Measurements from ENCODE around the gene DNAH2. TPM values are rescaled to one million over a fixed set of nuclear protein-coding genes. Genes with fewer than 3 reads are reported as not detected.

DNAH2 gene
- total RNA-seq, 4 donors from 2014 or later = 0.08 to 0.31 TPM; not detected in 2

- peak overlapping the region in 2 of 4 donors; percentile 12 to 17 for H3K27ac ChIP-seq
- H3K36me3 ChIP-seq = no peaks in the 10 kb centered on the region
- ATAC-seq = no peak
- H3K4me1 ChIP-seq = peaks cover 0 to 7% (median 0%) of the 10 kb centered on the region in 3 donors
- H3K27me3 ChIP-seq = peaks cover 11% of the 10 kb centered on the region
- H3K9me3 ChIP-seq = no peaks in the 10 kb centered on the region
- H3K4me3 ChIP-seq = no peak overlapping the region
- TF ChIP-seq POLR2AphosphoS5 (IDR thresholded peaks at IDR 0.05) = no peak
- TF ChIP-seq CTCF (IDR thresholded peaks at IDR 0.05) = no peak
- no peak for TF ChIP-seq POLR2A (IDR thresholded peaks at IDR 0.05)
- TF ChIP-seq EP300 (IDR thresholded peaks at IDR 0.05) = no peak
- 39 to 61% methylated on average over 4 of the region's 4 CpGs for WGBS, 2 donors (ENCODE audit: low coverage in 1 of 2)
Observed at GRCh38 chr17:7747635-7748071, 30.1 kb downstream of the DNAH2 start.

- peaks cover 11% of the 10 kb centered on the region for H3K27me3 ChIP-seq
- peaks cover 0 to 7% (median 0%) of the 10 kb centered on the region in 3 donors for H3K4me1 ChIP-seq
- H3K27ac ChIP-seq = peak overlapping the region in 2 of 4 donors; percentile 12 to 17
- H3K36me3 ChIP-seq = no peaks in the 10 kb centered on the region
- H3K4me3 ChIP-seq = no peak overlapping the region
- TF ChIP-seq EP300 (IDR thresholded peaks at IDR 0.05) (no peak), CTCF (IDR thresholded peaks at IDR 0.05) (no peak), POLR2A (IDR thresholded peaks at IDR 0.05) (no peak), POLR2AphosphoS5 (IDR thresholded peaks at IDR 0.05) (no peak)
- WGBS, 2 donors (ENCODE audit: low coverage in 1 of 2) = 45 to 68% methylated on average over 5 to 10 of the region's 10 CpGs
- no peaks in the 10 kb centered on the region for H3K9me3 ChIP-seq
- ATAC-seq = no peak
Observed at GRCh38 chr17:7748076-7748775, 30.7 kb downstream of the DNAH2 start.

- 24 to 67% methylated on average over 3 to 4 of the region's 4 CpGs for WGBS, 2 donors (ENCODE audit: low coverage in 1 of 2)
- Histone ChIP-seq H3K9me3 (no peaks in the 10 kb centered on the region), H3K36me3 (no peaks in the 10 kb centered on the region), H3K27ac (no peak overlapping the region), H3K27me3 (peaks cover 11% of the 10 kb centered on the region), H3K4me1 (no peaks in the 10 kb centered on the region), H3K4me3 (no peak overlapping the region)
- TF ChIP-seq POLR2AphosphoS5 (IDR thresholded peaks at IDR 0.05) (no peak), EP300 (IDR thresholded peaks at IDR 0.05) (no peak), POLR2A (IDR thresholded peaks at IDR 0.05) (no peak), CTCF (IDR thresholded peaks at IDR 0.05) (no peak)
- ATAC-seq = no peak
Observed at GRCh38 chr17:7750321-7750821, 32.8 kb downstream of the DNAH2 start.

- Histone ChIP-seq H3K27me3 (no peaks in the 10 kb centered on the region), H3K36me3 (no peaks in the 10 kb centered on the region), H3K4me3 (no peak overlapping the region), H3K9me3 (no peaks in the 10 kb centered on the region), H3K4me1 (no peaks in the 10 kb centered on the region), H3K27ac (no peak overlapping the region)
- no peak for ATAC-seq
- 100% methylated on average over 1 of the region's 8 CpGs; no CpG with 5 or more reads in 1 of the 2 donors for WGBS, 2 donors (ENCODE audit: low coverage in 1 of 2)
- TF ChIP-seq POLR2A (IDR thresholded peaks at IDR 0.05) (no peak), POLR2AphosphoS5 (IDR thresholded peaks at IDR 0.05) (no peak), EP300 (IDR thresholded peaks at IDR 0.05) (no peak), CTCF (IDR thresholded peaks at IDR 0.05) (no peak)
Observed at GRCh38 chr17:7754656-7755055, 37.1 kb downstream of the DNAH2 start.
